Vagina (tissue), 2 donors: ENCODE results near the gene TIMP2. TPM values are rescaled to one million over a fixed set of nuclear protein-coding genes. Genes with fewer than 3 reads are reported as not detected.

Experiments used
- DNase-seq, 2 donors: peaks; one replicate each; pipeline ENCODE4 v3.0.0-alpha.2; 2017; ENCODE audit errors: extremely low spot score in 2 of 2
- H3K27ac ChIP-seq: fragments of 200-600 bp; sonication (generic); one replicate; pipeline ENCODE4 v1.5.1; 2019
- H3K27me3 ChIP-seq: fragments of 200-600 bp; sonication (generic); one replicate; pipeline ENCODE4 v1.5.1; 2019
- H3K36me3 ChIP-seq, 2 donors: fragments of 200-600 bp; sonication (generic); one replicate each; pipeline ENCODE4 v1.5.1; 2017 to 2019
- H3K4me1 ChIP-seq: fragments of 200-600 bp; sonication (generic); one replicate; pipeline ENCODE4 v1.5.1; 2019
- H3K4me3 ChIP-seq, 2 donors: fragments of 200-600 bp; sonication (generic); 1 replicate in 1 of 2; 2 replicates in 1 of 2; pipeline ENCODE4 v1.5.1; 2016 to 2019
- H3K9me3 ChIP-seq: fragments of 200-600 bp; sonication (generic); one replicate; pipeline ENCODE4 v1.5.1; 2019
- POLR2A ChIP-seq, 2 donors: fragments of 450-650 bp; IDR thresholded peaks; one replicate each; pipeline ENCODE4 v1.6.1; 2017; ENCODE audit warnings: antibody characterized with exemption in 2 of 2, mild to moderate bottlenecking in 2 of 2, moderate library complexity in 2 of 2
- POLR2AphosphoS5 ChIP-seq, 2 donors: sonication (generic); formaldehyde crosslinking; IDR thresholded peaks; one replicate each; pipeline ENCODE4 v1.9.0; 2017; ENCODE audit warnings: antibody characterized with exemption in 2 of 2, mild to moderate bottlenecking in 2 of 2, low read depth in 1 of 2; ENCODE audit not compliant: insufficient read depth in 1 of 2
- intact Hi-C: fragments of 100-400 bp; cut with DNase I; formaldehyde crosslinking; loops from one replicate; pipeline ENCODE4 v1.15.1; 2023
- total RNA-seq: library from RNA; depleted of rRNA; stranded (reverse); fragments of >200 nt; gene quantifications from one replicate; pipeline ENCODE4 v1.2.3, GENCODE V29; 2016
- TF ChIP-seq, protein P1 (sequence below), 3 experiments: fragments of 450-650 bp in 2 of 3; fragments of 200-600 bp in 1 of 3; sonication (generic) in 1 of 3; IDR thresholded peaks; one replicate each; pipeline ENCODE4 v1.5.1; 2017 to 2019; ENCODE audit warnings: antibody characterized with exemption in 3 of 3, mild to moderate bottlenecking in 2 of 3, moderate library complexity in 2 of 3

TIMP2 gene
- total RNA-seq, 1 donor from 2014 or later = 181 TPM

DNA sequence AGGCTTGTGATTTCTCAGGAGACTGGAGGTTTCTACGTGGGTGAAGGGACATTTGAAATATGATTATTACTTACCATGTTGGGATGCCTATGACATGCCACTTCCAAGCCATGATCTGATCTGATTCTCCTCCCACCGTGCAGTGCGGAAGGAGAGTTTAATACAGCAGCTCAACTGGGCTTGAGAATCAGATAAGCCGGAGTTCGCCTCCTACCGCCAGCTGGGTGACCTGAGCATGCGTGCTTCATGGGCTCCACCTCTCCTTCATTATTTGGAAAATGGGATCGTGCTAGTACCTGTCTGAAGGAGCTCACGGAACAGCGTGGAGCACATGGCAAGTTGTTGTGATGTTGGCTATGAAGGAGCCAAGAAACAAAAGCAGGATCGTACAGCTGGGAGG, 12.4 kb upstream of the TIMP2 start:
- H3K9me3 ChIP-seq = no peaks in the 10 kb centered on the region
- H3K27me3 ChIP-seq = no peaks in the 10 kb centered on the region
- H3K36me3 ChIP-seq = no peaks in the 10 kb centered on the region
- TF ChIP-seq, protein P1, sequence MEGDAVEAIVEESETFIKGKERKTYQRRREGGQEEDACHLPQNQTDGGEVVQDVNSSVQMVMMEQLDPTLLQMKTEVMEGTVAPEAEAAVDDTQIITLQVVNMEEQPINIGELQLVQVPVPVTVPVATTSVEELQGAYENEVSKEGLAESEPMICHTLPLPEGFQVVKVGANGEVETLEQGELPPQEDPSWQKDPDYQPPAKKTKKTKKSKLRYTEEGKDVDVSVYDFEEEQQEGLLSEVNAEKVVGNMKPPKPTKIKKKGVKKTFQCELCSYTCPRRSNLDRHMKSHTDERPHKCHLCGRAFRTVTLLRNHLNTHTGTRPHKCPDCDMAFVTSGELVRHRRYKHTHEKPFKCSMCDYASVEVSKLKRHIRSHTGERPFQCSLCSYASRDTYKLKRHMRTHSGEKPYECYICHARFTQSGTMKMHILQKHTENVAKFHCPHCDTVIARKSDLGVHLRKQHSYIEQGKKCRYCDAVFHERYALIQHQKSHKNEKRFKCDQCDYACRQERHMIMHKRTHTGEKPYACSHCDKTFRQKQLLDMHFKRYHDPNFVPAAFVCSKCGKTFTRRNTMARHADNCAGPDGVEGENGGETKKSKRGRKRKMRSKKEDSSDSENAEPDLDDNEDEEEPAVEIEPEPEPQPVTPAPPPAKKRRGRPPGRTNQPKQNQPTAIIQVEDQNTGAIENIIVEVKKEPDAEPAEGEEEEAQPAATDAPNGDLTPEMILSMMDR (IDR thresholded peaks at IDR 0.05) = no peak
- no peak overlapping the region for H3K4me3 ChIP-seq
- intact Hi-C loops = no loop called here
- H3K27ac ChIP-seq = no peak overlapping the region
- DNase-seq = no peak
- H3K4me1 ChIP-seq = peaks cover 38% of the 10 kb centered on the region

DNA sequence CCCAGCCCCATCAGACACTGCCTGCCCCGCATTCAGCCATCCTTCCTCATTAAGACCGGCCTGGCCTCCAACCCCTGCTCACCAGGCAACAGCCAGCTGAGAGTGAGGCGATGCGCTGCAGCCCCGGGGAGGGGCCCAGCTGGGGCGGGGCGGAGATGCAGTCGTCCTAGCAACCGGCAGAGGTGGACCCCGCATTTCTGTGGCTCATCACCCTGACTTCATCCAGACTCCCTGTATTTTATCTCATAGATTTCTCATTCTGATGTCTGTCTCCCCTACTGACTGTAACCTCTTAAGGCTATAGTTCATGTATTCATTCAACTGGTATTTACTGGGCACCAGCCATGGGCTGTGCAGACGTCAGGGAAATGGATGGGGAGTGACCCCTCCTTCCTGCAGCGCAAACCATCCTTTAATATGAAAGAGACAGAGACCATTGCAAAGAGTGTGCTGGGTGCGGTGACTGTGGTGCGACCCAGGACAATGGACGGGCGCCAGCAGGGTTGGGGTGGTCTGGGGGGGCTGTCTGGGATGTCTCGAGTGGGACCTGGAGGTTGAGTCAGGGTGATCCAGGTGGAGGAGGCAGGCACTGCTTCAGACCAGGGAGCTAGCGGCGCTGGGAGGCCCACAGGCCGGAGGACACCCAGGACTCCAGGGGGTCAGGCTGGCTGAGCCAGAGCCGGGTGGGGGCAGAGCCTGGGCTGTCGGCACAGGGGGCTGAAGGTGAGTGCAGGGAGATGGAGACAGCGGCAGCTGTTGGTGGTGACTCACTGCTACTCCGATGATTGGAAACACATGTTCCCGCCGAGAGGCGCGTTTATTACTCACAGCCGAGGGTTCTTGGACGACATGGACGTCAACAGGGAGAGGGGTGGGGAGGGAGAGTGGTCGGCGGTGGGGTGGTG, 10.5 kb upstream of the TIMP2 start:
- H3K27ac ChIP-seq = peak overlapping the region; percentile 98
- no peaks in the 10 kb centered on the region for H3K9me3 ChIP-seq
- no peak overlapping the region for H3K4me3 ChIP-seq
- H3K36me3 ChIP-seq = no peaks in the 10 kb centered on the region
- intact Hi-C loops = no loop called here
- no peaks in the 10 kb centered on the region for H3K27me3 ChIP-seq
- DNase-seq = peak in 1 of 2 donors; percentile 96
- TF ChIP-seq POLR2AphosphoS5 (IDR thresholded peaks at IDR 0.05; ENCODE audit: insufficient read depth in 1 of 2, low read depth in 1 of 2) = peak; percentile 50 to 83
- no peak for TF ChIP-seq POLR2A (IDR thresholded peaks at IDR 0.05)
- TF ChIP-seq, protein P1 (IDR thresholded peaks at IDR 0.05) = no peak
- peaks cover 38% of the 10 kb centered on the region for H3K4me1 ChIP-seq

DNA sequence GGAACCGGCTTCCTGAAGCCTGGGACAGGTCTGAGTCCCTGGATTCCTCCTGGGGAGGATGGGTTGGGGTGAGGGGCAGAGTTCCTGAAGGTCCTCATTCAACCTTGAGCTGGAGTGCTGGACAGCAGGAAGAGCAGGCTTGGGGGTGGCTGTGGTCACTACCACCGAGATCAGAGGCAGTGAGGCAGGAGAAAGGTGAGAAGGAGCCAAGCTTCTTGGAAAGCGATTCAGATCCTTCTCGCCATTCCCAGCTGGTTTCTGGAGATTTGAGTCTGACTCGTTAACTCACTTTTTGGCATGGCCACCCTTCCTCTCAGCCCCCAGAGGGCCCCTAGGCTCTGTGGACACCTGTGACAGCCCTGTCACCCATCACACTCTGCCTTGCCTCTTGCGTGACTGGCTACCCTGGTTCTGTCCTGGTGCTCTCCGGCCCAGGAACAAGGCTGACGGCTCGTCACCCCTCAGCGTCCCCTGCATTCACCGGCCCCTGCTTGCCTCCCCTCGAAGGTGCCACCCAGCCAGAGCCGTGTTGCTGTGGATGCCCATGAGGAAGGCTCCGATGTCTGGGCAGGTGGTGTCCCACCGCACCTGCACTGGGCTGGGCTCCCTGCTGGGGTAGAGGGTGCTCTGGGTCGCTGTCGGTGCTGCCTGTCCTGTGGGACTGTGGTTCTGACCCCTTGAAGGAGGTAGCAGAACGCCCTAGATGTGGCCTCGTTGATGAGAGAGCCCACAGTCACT, 9.7 kb upstream of the TIMP2 start:
- intact Hi-C loops = no loop called here
- H3K36me3 ChIP-seq = no peaks in the 10 kb centered on the region
- peak overlapping the region; percentile 0 to 33 for H3K4me3 ChIP-seq
- H3K27me3 ChIP-seq = no peaks in the 10 kb centered on the region
- peak overlapping the region; percentile 98 for H3K27ac ChIP-seq
- H3K4me1 ChIP-seq = peaks cover 42% of the 10 kb centered on the region
- TF ChIP-seq POLR2AphosphoS5 (IDR thresholded peaks at IDR 0.05; ENCODE audit: insufficient read depth in 1 of 2, low read depth in 1 of 2) (no peak), POLR2A (IDR thresholded peaks at IDR 0.05) (no peak)
- TF ChIP-seq, protein P1 (IDR thresholded peaks at IDR 0.05) = no peak
- no peaks in the 10 kb centered on the region for H3K9me3 ChIP-seq
- no peak for DNase-seq

DNA sequence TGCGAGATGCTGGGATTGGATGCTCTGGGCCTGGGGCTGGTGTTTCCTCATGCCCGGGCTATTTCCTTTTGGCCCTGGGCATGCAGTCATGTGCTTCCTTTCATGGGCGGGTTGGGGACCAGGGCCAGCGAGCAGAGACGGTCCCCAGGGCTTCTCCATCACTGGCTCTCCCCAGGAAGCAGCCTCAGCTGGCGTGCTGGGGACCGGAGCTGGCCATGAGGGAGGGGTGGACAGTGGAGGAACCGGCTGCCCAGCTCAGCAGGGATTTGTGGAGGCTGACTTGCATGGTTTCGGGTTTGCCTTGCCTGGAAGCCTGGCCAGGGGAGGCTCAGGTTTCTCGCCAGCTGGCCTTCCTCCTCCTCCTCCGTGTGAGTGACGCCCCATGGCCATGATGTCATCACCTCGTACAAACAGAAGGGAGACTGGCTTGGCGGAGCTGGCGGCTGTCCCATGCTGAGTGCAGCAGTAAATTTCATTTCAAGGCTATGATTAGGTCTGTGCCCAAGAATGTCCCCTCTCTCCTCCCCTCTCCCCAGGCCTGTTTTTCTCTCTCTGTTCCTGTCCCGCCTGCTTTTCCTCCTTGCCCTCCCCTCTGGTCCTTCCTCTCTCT, 8.9 kb upstream of the TIMP2 start:
- no peaks in the 10 kb centered on the region for H3K27me3 ChIP-seq
- H3K4me1 ChIP-seq = peaks cover 44% of the 10 kb centered on the region
- H3K36me3 ChIP-seq = no peaks in the 10 kb centered on the region
- intact Hi-C loops = no loop called here
- peak overlapping the region; percentile 0 to 35 for H3K4me3 ChIP-seq
- peak overlapping the region; percentile 98 for H3K27ac ChIP-seq
- peak in 1 of 2 donors; percentile 99 for DNase-seq
- no peaks in the 10 kb centered on the region for H3K9me3 ChIP-seq
- TF ChIP-seq, protein P1 (IDR thresholded peaks at IDR 0.05) = no peak
- peak; percentile 90 to 94 for TF ChIP-seq POLR2AphosphoS5 (IDR thresholded peaks at IDR 0.05; ENCODE audit: insufficient read depth in 1 of 2, low read depth in 1 of 2)
